Endothelial cell (in vitro differentiated cells): ENCODE data around the gene LSM12. TPM values are rescaled to one million over a fixed set of nuclear protein-coding genes. Genes with fewer than 3 reads are reported as not detected.
A peak's percentile ranks its signal among the peaks of the same experiment; 100 is the strongest.

ENCODE experiments used
- DNase-seq: peaks from one replicate; pipeline ENCODE4 v3.0.0; 2021; ENCODE audit warnings: low spot score
- H3K27ac Mint-ChIP-seq: one replicate; pipeline ENCODE4 v1.8.0; 2021; ENCODE audit warnings: mixed read lengths, inconsistent platforms; ENCODE audit not compliant: unreplicated experiment
- H3K27me3 Mint-ChIP-seq: one replicate; pipeline ENCODE4 v1.8.0; 2021; ENCODE audit warnings: mild to moderate bottlenecking, moderate library complexity, mixed read lengths, inconsistent platforms; ENCODE audit not compliant: unreplicated experiment
- H3K36me3 Mint-ChIP-seq: one replicate; pipeline ENCODE4 v1.8.0; 2021; ENCODE audit warnings: mild to moderate bottlenecking, low read depth, mixed read lengths, inconsistent platforms; ENCODE audit not compliant: unreplicated experiment
- H3K4me1 Mint-ChIP-seq: one replicate; pipeline ENCODE4 v1.8.0; 2021; ENCODE audit warnings: mild to moderate bottlenecking, mixed read lengths, inconsistent platforms; ENCODE audit not compliant: unreplicated experiment
- H3K4me3 Mint-ChIP-seq: one replicate; pipeline ENCODE4 v1.8.0; 2021; ENCODE audit warnings: mild to moderate bottlenecking, mixed read lengths, inconsistent platforms; ENCODE audit not compliant: unreplicated experiment
- H3K9me3 Mint-ChIP-seq: one replicate; pipeline ENCODE4 v1.8.0; 2021; ENCODE audit warnings: mixed read lengths, inconsistent platforms; ENCODE audit not compliant: unreplicated experiment
- CTCF ChIP-seq: fragments of 200-600 bp; sonication (generic); IDR thresholded peaks from one replicate; pipeline ENCODE4 v1.5.0; 2021; ENCODE audit warnings: antibody characterized with exemption; ENCODE audit not compliant: unreplicated experiment
- total RNA-seq: library from RNA; stranded (reverse); fragmentation: NEBNext Ultra II Directional; extraction: Animal tissue kit (Norgen Biotek cat#: 25700); gene quantifications from one replicate; pipeline ENCODE4 v1.2.1, GENCODE V29; 2021; ENCODE audit not compliant: unreplicated experiment

The LSM12 gene
- total RNA-seq, 1 donor from 2014 or later: 63.0 TPM

GRCh38 chr17:44007346-44008204, 58.9 kb downstream of the LSM12 start:
- TF ChIP-seq CTCF: peak; percentile 62
- Mint-ChIP-seq H3K9me3 (no peaks in the 10 kb centered on the region), H3K4me1 (peaks cover 16% of the 10 kb centered on the region), H3K36me3 (peaks cover 5% of the 10 kb centered on the region), H3K27ac (no peak overlapping the region), H3K4me3 (peak overlapping the region; percentile 88), H3K27me3 (peaks cover 18% of the 10 kb centered on the region)
- no peak for DNase-seq

- Mint-ChIP-seq H3K36me3 (peaks cover 5% of the 10 kb centered on the region), H3K9me3 (no peaks in the 10 kb centered on the region), H3K4me3 (peak overlapping the region; percentile 88), H3K27me3 (peaks cover 18% of the 10 kb centered on the region), H3K27ac (no peak overlapping the region), H3K4me1 (peaks cover 16% of the 10 kb centered on the region)
- DNase-seq: peak; percentile 97
- TF ChIP-seq CTCF: peak; percentile 88
These were observed 59.7 kb downstream of the LSM12 start for GRCh38 chr17:44006598-44007345.

- H3K36me3 Mint-ChIP-seq: peaks cover 3% of the 10 kb centered on the region
- H3K4me1 Mint-ChIP-seq: peaks cover 16% of the 10 kb centered on the region
- peak overlapping the region; percentile 88 for H3K4me3 Mint-ChIP-seq
- H3K9me3 Mint-ChIP-seq: no peaks in the 10 kb centered on the region
- H3K27me3 Mint-ChIP-seq: peaks cover 18% of the 10 kb centered on the region
- no peak for TF ChIP-seq CTCF
- H3K27ac Mint-ChIP-seq: no peak overlapping the region
- no peak for DNase-seq
These were observed 60.2 kb downstream of the LSM12 start for GRCh38 chr17:44006272-44006597.

GRCh38 chr17:44005527-44006271, 60.8 kb downstream of the LSM12 start:
- peak; percentile 65 for DNase-seq
- TF ChIP-seq CTCF: no peak
- H3K27me3 Mint-ChIP-seq: peaks cover 18% of the 10 kb centered on the region
- peaks cover 16% of the 10 kb centered on the region for H3K4me1 Mint-ChIP-seq
- H3K4me3 Mint-ChIP-seq: peak overlapping the region; percentile 88
- H3K9me3 Mint-ChIP-seq: no peaks in the 10 kb centered on the region
- peaks cover 3% of the 10 kb centered on the region for H3K36me3 Mint-ChIP-seq
- H3K27ac Mint-ChIP-seq: no peak overlapping the region
